Activated gamma-delta T cell (primary cell): ENCODE results near the gene KIAA1671.
"Not testable (repeated sequence)": the region's sequence is repeated elsewhere in the genome, so short reads cannot be mapped to it uniquely, and the experiment has no call there.

Experiments used
- DNase-seq: peaks from one replicate; lab custom pipeline; 2025; lab: John Stamatoyannopoulos, UW

KIAA1671 gene

GRCh38 chr22:25172153-25172552 lies 219.6 kb downstream of the KIAA1671 start:
- no peak for DNase-seq

- no peak for DNase-seq
Measured at GRCh38 chr22:25174156-25174887, 221.8 kb downstream of the KIAA1671 start.

GRCh38 chr22:25174888-25175411 lies 222.4 kb downstream of the KIAA1671 start:
- DNase-seq: no peak

- no peak for DNase-seq
Measured at GRCh38 chr22:25176175-25176574, 223.7 kb downstream of the KIAA1671 start.

GRCh38 chr22:25176799-25177198 lies 224.3 kb downstream of the KIAA1671 start:
- DNase-seq: no peak

- no peak for DNase-seq
Measured at GRCh38 chr22:25177226-25177625, 224.7 kb downstream of the KIAA1671 start.

GRCh38 chr22:25177895-25178294 lies 225.4 kb downstream of the KIAA1671 start:
- DNase-seq: no peak

GRCh38 chr22:25178348-25178747 lies 225.8 kb downstream of the KIAA1671 start:
- not testable (repeated sequence) for DNase-seq

- DNase-seq: not testable (repeated sequence)
Measured at GRCh38 chr22:25178869-25179631, 226.5 kb downstream of the KIAA1671 start.

GRCh38 chr22:25182131-25183110 lies 229.9 kb downstream of the KIAA1671 start:
- no peak for DNase-seq

- no peak for DNase-seq
Measured at GRCh38 chr22:25183949-25184619, 231.6 kb downstream of the KIAA1671 start.

GRCh38 chr22:25186140-25186539 lies 233.6 kb downstream of the KIAA1671 start:
- no peak for DNase-seq

- DNase-seq: no peak
Measured at GRCh38 chr22:25187469-25187868, 235.0 kb downstream of the KIAA1671 start.

- no peak for DNase-seq
Measured at GRCh38 chr22:25192406-25192805, 239.9 kb downstream of the KIAA1671 start.

GRCh38 chr22:25193130-25193529 lies 240.6 kb downstream of the KIAA1671 start:
- no peak for DNase-seq

GRCh38 chr22:25193548-25193947 lies 241.0 kb downstream of the KIAA1671 start:
- DNase-seq: no peak

GRCh38 chr22:25196326-25196725 lies 243.8 kb downstream of the KIAA1671 start:
- DNase-seq: no peak

GRCh38 chr22:25197340-25197739 lies 244.8 kb downstream of the KIAA1671 start:
- DNase-seq: no peak

- DNase-seq: no peak
Measured at GRCh38 chr22:25199731-25200520, 247.4 kb downstream of the KIAA1671 start, which contains the start of gene CRYBB3. Gene CRYBB3 (plus strand): TSS chr22:25199858. CDS start chr22:25201397, 1,539 bp downstream.

- no peak for DNase-seq
Measured at GRCh38 chr22:25200967-25201366, 248.5 kb downstream of the KIAA1671 start.
